Measurements from ENCODE around the gene EIF3F. TPM values are rescaled to one million over a fixed set of nuclear protein-coding genes. Genes with fewer than 3 reads are reported as not detected.

The EIF3F gene
- total RNA-seq, 1 donor from 2014 or later, result 515 TPM

DNA sequence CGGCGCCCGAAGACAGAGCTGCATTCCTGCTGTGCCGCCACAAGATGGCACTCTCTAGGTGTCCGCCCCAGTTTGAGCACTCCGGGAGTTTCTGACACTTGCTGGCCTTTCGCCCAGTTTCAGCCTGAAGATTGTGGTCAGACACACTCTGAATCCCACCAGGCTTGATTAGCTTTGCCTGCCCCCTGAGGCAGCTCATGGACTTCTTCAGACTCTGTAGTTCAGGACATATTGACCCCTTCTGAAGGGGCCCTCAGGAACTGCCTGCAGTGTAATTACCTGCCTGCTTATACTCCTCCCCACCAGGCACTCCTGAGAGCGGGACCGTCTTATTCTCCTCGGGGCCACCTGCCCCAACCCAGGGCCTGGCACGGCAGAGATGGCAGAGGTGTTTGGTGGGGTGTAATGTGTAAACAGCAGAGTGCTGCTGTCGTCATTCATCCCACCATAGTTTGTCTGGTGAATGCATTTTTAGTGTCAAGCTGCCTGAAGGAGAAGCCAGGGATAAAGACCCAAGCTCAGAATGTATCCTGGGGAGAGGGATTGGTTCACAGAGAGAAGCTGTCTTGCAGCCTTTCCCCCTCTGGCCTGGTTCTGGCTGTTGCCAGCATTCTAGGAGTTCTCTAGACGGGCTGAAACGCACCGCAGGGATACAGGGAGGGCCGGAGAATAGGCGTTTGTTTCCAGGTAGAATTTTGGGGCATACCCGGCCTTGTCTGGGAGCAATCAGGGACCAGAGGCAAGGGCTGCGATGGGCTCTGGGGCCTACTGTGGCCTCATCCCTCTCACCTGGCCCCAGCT is 46.4 kb downstream of the EIF3F start:
- peaks cover 25% of the 10 kb centered on the region for H3K4me1 Mint-ChIP-seq (ENCODE audit: unreplicated experiment)
- H3K36me3 Mint-ChIP-seq (ENCODE audit: low read depth, unreplicated experiment), result no peaks in the 10 kb centered on the region
- no peak overlapping the region for H3K4me3 Mint-ChIP-seq (ENCODE audit: unreplicated experiment)
- TF ChIP-seq CTCF (IDR thresholded peaks at IDR 0.05; ENCODE audit: unreplicated experiment), result peak; percentile 66
- peak; percentile 78 for DNase-seq (ENCODE audit: low spot score)
- no peaks in the 10 kb centered on the region for H3K9me3 Mint-ChIP-seq (ENCODE audit: unreplicated experiment)
- H3K27ac Mint-ChIP-seq (ENCODE audit: unreplicated experiment), result no peak overlapping the region
- peaks cover 18% of the 10 kb centered on the region for H3K27me3 Mint-ChIP-seq (ENCODE audit: unreplicated experiment)

GRCh38 chr11:8034106-8034585 is 47.0 kb downstream of the EIF3F start:
- TF ChIP-seq CTCF (IDR thresholded peaks at IDR 0.05; ENCODE audit: unreplicated experiment), result no peak
- Mint-ChIP-seq H3K4me3 (ENCODE audit: unreplicated experiment) (no peak overlapping the region), H3K9me3 (ENCODE audit: unreplicated experiment) (no peaks in the 10 kb centered on the region), H3K4me1 (ENCODE audit: unreplicated experiment) (peaks cover 25% of the 10 kb centered on the region), H3K36me3 (ENCODE audit: low read depth, unreplicated experiment) (no peaks in the 10 kb centered on the region), H3K27me3 (ENCODE audit: unreplicated experiment) (peaks cover 19% of the 10 kb centered on the region), H3K27ac (ENCODE audit: unreplicated experiment) (no peak overlapping the region)
- no peak for DNase-seq (ENCODE audit: low spot score)

GRCh38 chr11:8034604-8035190 is 47.6 kb downstream of the EIF3F start:
- Mint-ChIP-seq H3K27me3 (ENCODE audit: unreplicated experiment) (peaks cover 19% of the 10 kb centered on the region), H3K4me1 (ENCODE audit: unreplicated experiment) (peaks cover 25% of the 10 kb centered on the region)
- no peak for TF ChIP-seq CTCF (IDR thresholded peaks at IDR 0.05; ENCODE audit: unreplicated experiment)

GRCh38 chr11:8035200-8035855 is 48.2 kb downstream of the EIF3F start:
- DNase-seq (ENCODE audit: low spot score), result no peak
- no peak overlapping the region for H3K27ac Mint-ChIP-seq (ENCODE audit: unreplicated experiment)
- no peak for TF ChIP-seq CTCF (IDR thresholded peaks at IDR 0.05; ENCODE audit: unreplicated experiment)
- peaks cover 19% of the 10 kb centered on the region for H3K27me3 Mint-ChIP-seq (ENCODE audit: unreplicated experiment)
- H3K36me3 Mint-ChIP-seq (ENCODE audit: low read depth, unreplicated experiment), result no peaks in the 10 kb centered on the region
- no peaks in the 10 kb centered on the region for H3K9me3 Mint-ChIP-seq (ENCODE audit: unreplicated experiment)
- H3K4me1 Mint-ChIP-seq (ENCODE audit: unreplicated experiment), result peaks cover 25% of the 10 kb centered on the region
- no peak overlapping the region for H3K4me3 Mint-ChIP-seq (ENCODE audit: unreplicated experiment)

More at GRCh38 chr11:8034604-8035190, 47.6 kb downstream of the EIF3F start:
- Mint-ChIP-seq H3K36me3 (ENCODE audit: low read depth, unreplicated experiment) (no peaks in the 10 kb centered on the region), H3K9me3 (ENCODE audit: unreplicated experiment) (no peaks in the 10 kb centered on the region), H3K4me3 (ENCODE audit: unreplicated experiment) (no peak overlapping the region), H3K27ac (ENCODE audit: unreplicated experiment) (no peak overlapping the region)
- no peak for DNase-seq (ENCODE audit: low spot score)
